GM21717 (cell line): ENCODE data around the gene DNAH10.

Experiments used
- ATAC-seq: cut with Tn5 transposase; IDR thresholded peaks from one replicate; pipeline ENCODE4 v1.9.1; 2021; ENCODE audit warnings: mild to moderate bottlenecking, moderate library complexity; ENCODE audit not compliant: unreplicated experiment

The DNAH10 gene

GRCh38 chr12:123960029-123960735, 198.1 kb downstream of the DNAH10 start:
- no peak for ATAC-seq

DNA sequence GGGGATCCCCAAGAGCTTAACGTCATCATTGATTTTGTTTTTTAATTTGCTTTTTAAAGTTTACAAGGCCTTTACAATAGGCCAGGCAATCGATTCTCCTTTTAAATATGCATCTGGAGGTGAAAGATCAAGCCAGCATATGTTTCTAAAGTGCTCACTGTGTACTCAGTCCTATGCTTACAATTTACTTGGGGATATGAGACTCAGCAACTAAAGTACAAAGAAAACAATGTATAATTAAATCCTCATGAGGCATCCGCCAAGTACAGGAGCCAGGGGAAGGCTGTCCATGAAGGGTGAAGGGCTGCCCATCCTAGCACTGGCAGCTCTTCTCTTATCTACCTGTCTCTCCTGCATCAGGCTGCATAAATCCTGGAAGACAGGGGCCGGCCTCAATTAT, 198.8 kb downstream of the DNAH10 start:
- no peak for ATAC-seq

DNA sequence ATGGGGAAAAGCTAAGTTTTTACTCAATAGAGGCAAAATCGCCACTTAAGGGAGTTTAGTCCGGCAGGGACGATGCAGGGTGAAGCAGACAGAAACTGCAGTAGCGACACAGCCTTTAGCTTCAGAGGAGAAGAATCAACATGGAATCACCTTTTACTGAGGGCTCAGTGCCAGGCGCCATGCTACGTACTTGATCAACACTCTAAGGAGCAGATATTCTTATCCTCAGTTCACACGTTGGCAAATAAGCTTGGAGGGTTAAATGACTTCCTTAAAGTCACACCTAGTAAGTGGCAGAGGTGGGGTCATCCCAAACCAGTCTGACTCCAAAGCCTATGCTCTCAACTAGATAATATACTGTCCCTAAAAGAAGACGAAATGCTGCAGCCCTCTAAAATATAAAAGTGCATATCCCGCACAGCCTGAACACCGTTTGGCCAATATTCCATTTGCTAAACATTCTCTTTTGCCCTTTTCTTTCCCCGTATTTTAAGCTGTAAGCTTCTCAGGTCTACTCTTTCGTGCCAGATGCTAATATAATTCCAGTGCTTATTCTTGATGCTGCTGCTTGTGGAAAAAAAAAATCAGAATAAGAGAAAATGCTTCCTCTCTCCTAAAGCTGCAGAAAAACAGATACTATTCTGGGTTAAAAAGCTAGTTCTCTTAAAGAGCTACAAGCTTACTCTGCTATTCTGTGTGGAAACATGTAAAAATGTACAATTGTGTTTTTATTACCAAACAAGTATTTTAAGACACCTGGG, 199.7 kb downstream of the DNAH10 start:
- ATAC-seq: no peak

GRCh38 chr12:123962513-123962912, 200.4 kb downstream of the DNAH10 start:
- ATAC-seq: no peak

GRCh38 chr12:123963821-123964220, 201.7 kb downstream of the DNAH10 start:
- ATAC-seq: no peak

DNA sequence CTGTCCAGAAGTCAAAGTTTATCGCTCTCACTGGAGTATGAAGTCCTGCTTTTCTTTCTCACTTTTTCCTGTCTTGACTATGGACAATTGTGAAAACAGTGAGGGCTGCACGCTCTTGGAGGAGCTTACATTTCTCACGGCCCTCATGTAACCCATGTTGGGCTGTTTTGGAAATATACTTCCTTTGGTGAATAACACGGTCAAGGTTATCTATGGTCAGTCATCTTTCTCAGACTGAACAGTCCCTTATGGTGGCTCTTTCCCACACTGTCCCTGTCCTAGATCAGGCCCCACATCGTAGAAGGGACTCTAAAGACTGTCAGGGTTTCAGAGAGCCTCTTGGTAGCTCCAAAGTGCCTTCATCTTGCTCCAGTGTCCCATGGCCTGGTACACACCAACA, 203.3 kb downstream of the DNAH10 start:
- ATAC-seq: no peak

GRCh38 chr12:123966596-123966995, 204.5 kb downstream of the DNAH10 start:
- no peak for ATAC-seq

- no peak for ATAC-seq
Measured at GRCh38 chr12:123967121-123967586, 205.1 kb downstream of the DNAH10 start.

DNA sequence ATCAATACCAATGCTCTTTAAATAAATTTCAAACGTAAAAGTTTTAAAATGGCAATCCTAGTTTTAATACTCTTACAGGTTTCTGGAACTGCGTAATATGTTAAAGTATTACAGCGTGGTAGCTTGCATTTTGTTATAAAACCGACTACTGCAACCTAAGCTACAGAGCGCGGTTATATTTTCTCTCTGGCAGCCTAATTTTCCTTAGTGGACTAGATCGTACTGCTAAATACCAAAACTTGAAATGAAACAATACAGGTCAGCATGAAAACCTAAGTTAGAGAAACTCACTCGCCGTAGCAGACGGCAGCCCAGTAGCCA, 209.3 kb downstream of the DNAH10 start:
- no peak for ATAC-seq

- ATAC-seq: peak; percentile 16
Measured at GRCh38 chr12:123971770-123972456, 209.8 kb downstream of the DNAH10 start.

DNA sequence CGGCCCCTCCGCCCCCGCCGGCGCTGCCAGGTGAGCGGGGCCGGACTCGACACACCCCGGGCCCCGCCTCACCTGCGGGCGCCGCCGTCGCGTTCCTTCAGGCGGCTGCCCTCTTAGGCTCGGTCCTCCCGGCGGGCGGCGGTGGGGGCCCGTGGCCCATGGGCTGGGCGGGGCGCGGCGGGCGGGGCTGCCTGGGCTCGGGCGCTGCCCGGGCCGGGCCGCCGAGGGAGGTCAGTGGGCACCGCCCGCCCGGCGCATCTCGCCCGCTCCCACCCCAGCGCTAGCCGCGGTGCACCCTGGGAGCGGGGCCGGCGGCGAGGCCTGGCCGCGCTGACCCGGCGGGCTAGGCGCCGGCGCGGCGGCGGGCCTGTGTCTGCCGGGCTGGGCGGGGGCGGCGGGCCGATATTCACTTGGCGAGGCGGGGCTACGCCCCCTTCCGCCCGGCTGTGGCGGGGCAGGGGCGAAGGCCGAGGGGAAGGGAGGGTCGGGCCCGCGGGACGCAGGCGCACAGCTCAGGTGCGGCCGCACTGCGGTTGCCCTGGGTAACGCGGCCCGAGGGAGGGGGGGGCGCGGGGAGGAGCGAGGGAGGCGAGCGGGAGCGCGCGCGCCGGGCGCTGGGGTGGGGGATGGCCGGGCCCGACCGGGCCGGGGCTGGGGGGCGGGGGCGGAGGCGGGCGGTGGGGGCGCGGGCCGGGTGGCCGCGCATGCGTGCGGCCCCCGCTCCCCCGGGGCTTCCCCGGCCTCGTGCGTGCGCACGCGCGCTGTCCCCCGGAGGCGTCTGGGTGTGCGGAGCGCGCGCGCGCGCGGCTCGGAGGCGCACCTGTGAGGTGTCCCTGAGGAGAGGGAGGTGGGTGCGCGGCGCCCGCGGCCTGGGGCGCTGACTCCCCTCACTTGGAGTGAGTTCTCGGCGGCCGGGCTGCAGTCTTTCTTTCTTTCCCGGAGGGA, 210.6 kb downstream of the DNAH10 start, which contains the start of the genes CCDC92 and ZNF664:
Gene CCDC92 (minus strand): TSS at position 375 of the 945 bp plus-strand sequence. CDS start 28,526 bp downstream, outside the sequence.
Gene ZNF664 (plus strand): TSS at position 759 of the 945 bp plus-strand sequence. CDS start 38,930 bp downstream, outside the sequence.
- ATAC-seq: peak; percentile 76

GRCh38 chr12:123973552-123974341, 211.6 kb downstream of the DNAH10 start:
- peak; percentile 13 for ATAC-seq

GRCh38 chr12:123976227-123976826, 214.2 kb downstream of the DNAH10 start:
- ATAC-seq: no peak

- ATAC-seq: no peak
Measured at GRCh38 chr12:123979566-123979965, 217.5 kb downstream of the DNAH10 start.

- no peak for ATAC-seq
Measured at GRCh38 chr12:123982269-123982668, 220.2 kb downstream of the DNAH10 start.

DNA sequence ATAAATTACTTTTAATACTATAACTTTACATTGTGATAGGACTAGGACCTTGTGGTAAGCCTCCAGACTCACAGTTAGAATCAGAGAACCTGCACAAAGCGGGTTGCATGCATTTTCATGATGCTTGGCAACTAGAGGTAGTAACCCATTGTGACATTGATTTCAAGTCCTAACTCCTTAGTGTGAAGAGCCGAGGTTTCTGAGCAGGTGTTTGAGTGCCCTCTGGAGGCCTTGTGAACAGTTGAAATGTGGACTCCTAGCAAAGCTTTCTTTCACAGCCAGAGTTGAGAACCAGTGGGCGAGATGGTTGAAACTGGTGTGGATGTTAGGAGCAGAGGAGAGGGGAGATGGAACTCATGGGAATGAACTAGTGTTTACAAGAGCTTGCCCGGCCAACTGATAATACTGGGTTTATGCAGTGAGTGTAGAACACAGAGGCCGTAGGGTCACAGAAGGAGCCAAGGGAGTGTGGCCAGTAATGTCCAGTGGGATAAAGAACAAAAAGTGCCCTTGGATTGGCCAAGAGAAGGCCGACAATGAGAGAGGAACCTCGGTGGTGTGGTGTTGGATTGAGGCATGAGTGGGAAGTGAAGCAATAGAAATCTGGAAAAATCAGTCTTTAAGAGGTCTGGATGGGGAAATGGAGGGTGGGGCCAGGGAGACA, 221.9 kb downstream of the DNAH10 start:
- no peak for ATAC-seq

GRCh38 chr12:123984903-123985302, 222.8 kb downstream of the DNAH10 start:
- no peak for ATAC-seq
